ENCODE measurements around the gene MYCBP2. TPM values are rescaled to one million over a fixed set of nuclear protein-coding genes. Genes with fewer than 3 reads are reported as not detected.

MYCBP2 gene
- total and polyA plus RNA-seq, 2 donors (not counting 1 experiment from before 2014, with no cell fraction given): 32.5 to 95.9 TPM

DNA sequence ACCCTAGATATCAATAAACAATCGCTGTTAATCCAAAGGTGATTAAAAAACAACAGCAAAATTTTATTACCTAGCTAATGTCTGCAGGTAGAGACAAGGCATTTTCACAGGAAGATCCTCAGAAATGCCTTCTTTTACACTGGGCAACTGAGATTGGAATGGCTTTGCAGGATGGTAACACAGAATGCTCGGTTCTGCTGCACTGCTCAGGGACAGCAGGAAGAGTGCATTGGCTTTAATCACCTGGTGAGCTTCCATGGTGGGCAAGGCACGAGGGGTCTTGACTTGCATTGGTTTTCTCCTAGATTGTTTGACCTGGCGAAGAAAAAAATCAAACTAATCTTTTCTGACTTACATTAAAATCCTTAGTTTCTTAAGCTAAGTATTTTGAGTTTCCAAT lies 231.6 kb downstream of the MYCBP2 start:
- peaks cover 2% of the 10 kb centered on the region for H3K36me3 ChIP-seq (ENCODE audit: control insufficient read depth, insufficient read depth, low read length)
- no peak for DNase-seq (ENCODE audit: low read depth in 2 of 2)
- H3K4me1 ChIP-seq (ENCODE audit: control insufficient read depth, extremely low read depth, insufficient read depth, low read length): no peaks in the 10 kb centered on the region

DNA sequence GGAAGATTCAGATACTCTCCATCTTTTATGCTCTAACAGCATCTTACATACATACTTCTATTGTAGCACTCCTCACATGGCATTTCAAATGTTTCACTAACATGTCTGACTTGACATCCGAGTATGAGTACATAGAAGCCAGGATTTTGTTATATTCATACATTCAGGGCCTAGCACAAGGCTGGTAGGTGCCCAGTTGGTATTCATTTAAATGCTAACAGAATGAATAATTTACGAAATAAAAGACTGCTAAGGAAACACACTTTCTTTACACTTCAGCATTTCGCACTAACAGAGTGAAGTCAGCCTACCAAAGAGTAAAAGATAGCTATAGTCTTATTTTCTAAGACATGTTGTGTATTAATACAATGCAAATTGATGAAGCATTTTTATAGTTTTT lies 232.1 kb downstream of the MYCBP2 start:
- no peaks in the 10 kb centered on the region for H3K9me3 ChIP-seq (ENCODE audit: control insufficient read depth, insufficient read depth, low read depth, low read length)
- H2AFZ ChIP-seq (ENCODE audit: low read length): no peak overlapping the region
- H3K27me3 ChIP-seq (ENCODE audit: control insufficient read depth, insufficient read depth, low read length): no peaks in the 10 kb centered on the region
- DNase-seq (ENCODE audit: low read depth in 2 of 2): no peak
- H3K79me2 ChIP-seq (ENCODE audit: control insufficient read depth, insufficient read depth, low read length): no peaks in the 10 kb centered on the region
- TF ChIP-seq CTCF (conservative IDR thresholded peaks at IDR 0.05 in 1 of 2, IDR thresholded peaks at IDR 0.05 in 1 of 2; ENCODE audit: low read depth in 1 of 2, low read length in 2 of 2) (no peak), EZH2 (IDR thresholded peaks at IDR 0.05; ENCODE audit: low read length, missing control alignments) (no peak)
- no peaks in the 10 kb centered on the region for H3K4me1 ChIP-seq (ENCODE audit: control insufficient read depth, extremely low read depth, insufficient read depth, low read length)
- no peak overlapping the region for H3K4me3 ChIP-seq (replicated peaks in 1 of 4; ENCODE audit: control extremely low read depth in 1 of 4, insufficient read depth in 1 of 4, low read depth in 3 of 4, low read length in 4 of 4)
- peaks cover 2% of the 10 kb centered on the region for H3K36me3 ChIP-seq (ENCODE audit: control insufficient read depth, insufficient read depth, low read length)
- no peaks in the 10 kb centered on the region for H4K20me1 ChIP-seq (ENCODE audit: control insufficient read depth, extremely low read depth, insufficient read depth, low read length)
- no peak overlapping the region for H3K27ac ChIP-seq (ENCODE audit: insufficient read depth, low read length)
- H3K9ac ChIP-seq (ENCODE audit: insufficient read depth, low read length): no peak overlapping the region
- no peak overlapping the region for H3K4me2 ChIP-seq (ENCODE audit: extremely low read depth, insufficient read depth, low read length)

More for the DNA sequence above, 231.6 kb downstream of the MYCBP2 start:
- no peak overlapping the region for H3K9ac ChIP-seq (ENCODE audit: insufficient read depth, low read length)
- H3K9me3 ChIP-seq (ENCODE audit: control insufficient read depth, insufficient read depth, low read depth, low read length): no peaks in the 10 kb centered on the region
- TF ChIP-seq EZH2 (IDR thresholded peaks at IDR 0.05; ENCODE audit: low read length, missing control alignments) (no peak), CTCF (conservative IDR thresholded peaks at IDR 0.05 in 1 of 2, IDR thresholded peaks at IDR 0.05 in 1 of 2; ENCODE audit: low read depth in 1 of 2, low read length in 2 of 2) (no peak)
- H3K79me2 ChIP-seq (ENCODE audit: control insufficient read depth, insufficient read depth, low read length): no peaks in the 10 kb centered on the region
- H3K27ac ChIP-seq (ENCODE audit: insufficient read depth, low read length): no peak overlapping the region
- no peak overlapping the region for H2AFZ ChIP-seq (ENCODE audit: low read length)
- H3K4me3 ChIP-seq (replicated peaks in 1 of 4; ENCODE audit: control extremely low read depth in 1 of 4, insufficient read depth in 1 of 4, low read depth in 3 of 4, low read length in 4 of 4): no peak overlapping the region
- H3K4me2 ChIP-seq (ENCODE audit: extremely low read depth, insufficient read depth, low read length): no peak overlapping the region
- H4K20me1 ChIP-seq (ENCODE audit: control insufficient read depth, extremely low read depth, insufficient read depth, low read length): no peaks in the 10 kb centered on the region
- H3K27me3 ChIP-seq (ENCODE audit: control insufficient read depth, insufficient read depth, low read length): no peaks in the 10 kb centered on the region

DNA sequence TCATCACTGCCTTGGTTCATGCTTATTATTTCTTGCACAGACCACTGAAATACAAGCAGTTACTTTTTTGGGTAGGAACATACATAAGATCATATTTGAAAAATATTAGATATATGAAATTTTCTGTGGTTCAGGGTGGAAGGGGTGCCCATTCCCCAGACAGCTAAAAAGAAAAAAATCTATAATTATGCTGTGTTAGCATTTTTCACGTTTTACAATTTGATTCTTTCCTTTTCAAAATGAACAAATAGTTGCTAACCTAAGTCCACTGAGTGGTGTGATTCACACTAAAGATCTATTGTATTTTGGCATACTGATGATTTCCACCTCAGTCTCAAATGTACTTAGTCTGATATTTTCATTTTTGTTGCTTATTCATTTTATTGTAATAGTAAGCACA lies 233.2 kb downstream of the MYCBP2 start:
- Histone ChIP-seq H3K4me3 (replicated peaks in 1 of 4; ENCODE audit: control extremely low read depth in 1 of 4, insufficient read depth in 1 of 4, low read depth in 3 of 4, low read length in 4 of 4) (no peak overlapping the region), H3K4me1 (ENCODE audit: control insufficient read depth, extremely low read depth, insufficient read depth, low read length) (no peaks in the 10 kb centered on the region), H3K4me2 (ENCODE audit: extremely low read depth, insufficient read depth, low read length) (no peak overlapping the region), H4K20me1 (ENCODE audit: control insufficient read depth, extremely low read depth, insufficient read depth, low read length) (no peaks in the 10 kb centered on the region), H3K36me3 (ENCODE audit: control insufficient read depth, insufficient read depth, low read length) (peaks cover 2% of the 10 kb centered on the region), H3K79me2 (ENCODE audit: control insufficient read depth, insufficient read depth, low read length) (no peaks in the 10 kb centered on the region), H3K27ac (ENCODE audit: insufficient read depth, low read length) (no peak overlapping the region), H3K27me3 (ENCODE audit: control insufficient read depth, insufficient read depth, low read length) (no peaks in the 10 kb centered on the region), H3K9ac (ENCODE audit: insufficient read depth, low read length) (no peak overlapping the region), H2AFZ (ENCODE audit: low read length) (no peak overlapping the region), H3K9me3 (ENCODE audit: control insufficient read depth, insufficient read depth, low read depth, low read length) (no peaks in the 10 kb centered on the region)
- no peak for DNase-seq (ENCODE audit: low read depth in 2 of 2)
- TF ChIP-seq EZH2 (IDR thresholded peaks at IDR 0.05; ENCODE audit: low read length, missing control alignments) (no peak), CTCF (conservative IDR thresholded peaks at IDR 0.05 in 1 of 2, IDR thresholded peaks at IDR 0.05 in 1 of 2; ENCODE audit: low read depth in 1 of 2, low read length in 2 of 2) (no peak)

Data from fibroblast of lung (primary cell).